Neural cell (in vitro differentiated cells): Measurements from ENCODE around the gene FIGNL1. TPM values are rescaled to one million over a fixed set of nuclear protein-coding genes. Genes with fewer than 3 reads are reported as not detected.

Source experiments
- H2AFZ ChIP-seq: fragments of 200-600, 300-800 bp; sonication (generic), shearing (Covaris generic); 2 replicates; pipeline ENCODE4 v1.6.0; 2014; ENCODE audit warnings: low read depth, mild to moderate bottlenecking, antibody characterized with exemption, low read length, moderate library complexity
- H3F3A ChIP-seq: fragments of 200-600 bp; shearing (Covaris generic); 2 replicates; pipeline ENCODE4 v1.6.1; 2016; ENCODE audit warnings: mild to moderate bottlenecking, moderate library complexity, mixed read lengths, antibody characterized with exemption, low read length; ENCODE audit not compliant: insufficient read depth, poor library complexity, severe bottlenecking
- H3K27ac ChIP-seq: fragments of 200-600, 300-800 bp; sonication (generic), shearing (Covaris generic); 2 replicates; pipeline ENCODE4 v1.5.1; 2014; ENCODE audit warnings: mild to moderate bottlenecking, low read length, moderate library complexity
- H3K27me3 ChIP-seq: fragments of 300-800, 200-600 bp; sonication (generic), shearing (Covaris generic); 2 replicates; pipeline ENCODE4 v1.6.0; 2014; ENCODE audit warnings: mild to moderate bottlenecking, low read depth, low read length, moderate library complexity; ENCODE audit not compliant: insufficient read depth
- H3K36me3 ChIP-seq: fragments of 300-800, 200-600 bp; sonication (generic), shearing (Covaris generic); 2 replicates; pipeline ENCODE4 v1.5.1; 2014; ENCODE audit warnings: mild to moderate bottlenecking, antibody characterized with exemption, low read length, moderate library complexity; ENCODE audit not compliant: insufficient read depth
- H3K4me2 ChIP-seq: fragments of 300-800, 200-600 bp; sonication (generic), shearing (Covaris generic); 2 replicates; pipeline ENCODE4 v1.6.0; 2014; ENCODE audit warnings: mild to moderate bottlenecking, low read length
- H3K4me3 ChIP-seq: fragments of 300-800, 200-600 bp; sonication (generic), shearing (Covaris generic); 2 replicates; pipeline ENCODE4 v1.5.1; 2014; ENCODE audit warnings: mild to moderate bottlenecking, low read length, moderate library complexity
- H3K79me2 ChIP-seq: fragments of 200-600 bp; shearing (Covaris generic); replicated peaks from 2 replicates; pipeline ENCODE4 v1.6.0; 2014; ENCODE audit warnings: mild to moderate bottlenecking, low read length, moderate library complexity; ENCODE audit not compliant: insufficient read depth
- H3K9ac ChIP-seq: fragments of 300-800, 200-600 bp; sonication (generic), shearing (Covaris generic); 2 replicates; pipeline ENCODE4 v1.6.1; 2016; ENCODE audit warnings: mild to moderate bottlenecking, low read length, mixed read lengths
- H3K9me2 ChIP-seq: fragments of 200-600 bp; shearing (Covaris generic); 2 replicates; pipeline ENCODE4 v1.6.1; 2016; ENCODE audit warnings: mild to moderate bottlenecking, low read length, mixed read lengths; ENCODE audit not compliant: insufficient read depth
- H3K9me3 ChIP-seq: fragments of 200-600, 300-800 bp; sonication (generic), shearing (Covaris generic); 2 replicates; pipeline ENCODE4 v1.6.1; 2016; ENCODE audit warnings: mild to moderate bottlenecking, mixed run types, low read length, moderate library complexity, mixed read lengths
- H4K20me1 ChIP-seq: fragments of 200-600 bp; shearing (Covaris generic); 2 replicates; pipeline ENCODE4 v1.6.1; 2016; ENCODE audit warnings: mild to moderate bottlenecking, mixed run types; ENCODE audit not compliant: insufficient read depth
- EP300 ChIP-seq: fragments of 450-650 bp; conservative IDR thresholded peaks from 2 replicates; pipeline ENCODE4 v1.6.1; 2014; ENCODE audit warnings: antibody characterized with exemption, mild to moderate bottlenecking, moderate library complexity; ENCODE audit not compliant: poor library complexity, severe bottlenecking
- EZH2 ChIP-seq: fragments of 200-600, 300-800 bp; shearing (Covaris generic), sonication (generic); IDR thresholded peaks from 2 replicates; pipeline ENCODE4 v1.6.1; 2014; ENCODE audit warnings: antibody characterized with exemption, low read length, borderline replicate concordance, mild to moderate bottlenecking; ENCODE audit not compliant: insufficient read depth, poor library complexity, severe bottlenecking
- MXI1 ChIP-seq: fragments of 450-650 bp; conservative IDR thresholded peaks from 2 replicates; pipeline ENCODE4 v1.6.1; 2014; ENCODE audit warnings: antibody characterized with exemption, mild to moderate bottlenecking; ENCODE audit not compliant: poor library complexity, severe bottlenecking
- POLR2AphosphoS5 ChIP-seq: IDR thresholded peaks from 2 replicates; pipeline ENCODE4 v1.6.1; 2012
- RAD21 ChIP-seq: fragments of 450-650 bp; conservative IDR thresholded peaks from 2 replicates; pipeline ENCODE4 v1.6.1; 2014; ENCODE audit warnings: antibody characterized with exemption, mild to moderate bottlenecking, moderate library complexity
- SMC3 ChIP-seq: fragments of 450-650 bp; conservative IDR thresholded peaks from 2 replicates; pipeline ENCODE4 v1.6.1; 2014; ENCODE audit warnings: antibody characterized with exemption, mild to moderate bottlenecking, moderate library complexity; ENCODE audit not compliant: poor library complexity
- TAF1 ChIP-seq: IDR thresholded peaks from 2 replicates; pipeline ENCODE4 v1.6.1; 2012; ENCODE audit warnings: low read depth
- polyA plus RNA-seq: library from polyadenylated mRNA; depleted of rRNA; stranded (reverse); fragments of >200 nt; gene quantifications from 2 replicates; pipeline ENCODE4 v1.2.3, GENCODE V29; 2014
- TF ChIP-seq, protein P1 (sequence below): IDR thresholded peaks from 2 replicates; pipeline ENCODE4 v1.6.1; 2012; ENCODE audit warnings: borderline replicate concordance
- TF ChIP-seq, protein P2 (sequence below): fragments of 450-650 bp; IDR thresholded peaks from 2 replicates; pipeline ENCODE4 v1.5.1; 2014; ENCODE audit warnings: antibody characterized with exemption, mild to moderate bottlenecking, moderate library complexity; ENCODE audit not compliant: poor library complexity, severe bottlenecking

FIGNL1 gene
- polyA plus RNA-seq, 1 donor from 2014 or later = 32.8 TPM

DNA sequence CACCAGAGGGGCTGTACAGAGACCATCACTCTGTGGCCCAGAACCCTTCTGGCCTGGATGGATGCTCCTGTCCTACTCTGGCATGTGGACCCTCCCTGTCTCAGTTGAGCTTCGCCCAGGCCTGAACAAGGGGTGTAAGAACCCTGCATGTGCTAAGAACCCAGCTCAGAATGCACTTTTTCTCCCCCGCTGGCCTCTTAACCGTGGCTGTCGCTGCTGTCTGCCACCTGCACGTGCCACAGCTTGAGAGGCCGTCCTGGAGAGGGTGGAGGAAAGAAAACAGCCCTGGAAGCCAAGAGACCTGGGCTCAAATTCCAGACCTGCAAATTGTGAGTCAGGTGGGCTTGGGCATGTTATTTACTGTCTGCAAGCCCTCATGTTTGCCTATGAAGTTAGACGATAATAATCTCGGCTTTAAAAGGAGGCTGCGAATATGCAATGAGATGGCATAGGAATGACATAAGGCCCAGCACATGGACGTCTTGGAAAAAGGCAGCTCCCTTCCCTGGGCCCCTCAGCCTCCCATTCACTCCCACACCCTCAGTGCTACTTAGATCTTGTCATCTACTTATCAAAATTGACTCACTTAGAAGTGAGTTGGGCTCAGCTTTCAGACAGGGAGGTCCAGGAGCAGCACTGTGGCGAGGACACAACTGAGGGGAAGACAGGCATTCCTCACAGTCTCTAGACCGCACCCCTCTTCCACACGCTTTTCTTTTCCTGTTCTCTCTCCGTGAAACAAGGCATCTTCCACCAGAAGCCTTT, 31.4 kb downstream of the FIGNL1 start:
- H3K79me2 ChIP-seq = no peaks in the 10 kb centered on the region
- no peaks in the 10 kb centered on the region for H3K9me2 ChIP-seq
- no peak overlapping the region for H3K4me2 ChIP-seq
- H2AFZ ChIP-seq = no peak overlapping the region
- no peaks in the 10 kb centered on the region for H3K9me3 ChIP-seq
- TF ChIP-seq SMC3 (no peak), EP300 (no peak), TAF1 (no peak), EZH2 (no peak), RAD21 (no peak), MXI1 (no peak), POLR2AphosphoS5 (no peak)
- TF ChIP-seq, protein P1, sequence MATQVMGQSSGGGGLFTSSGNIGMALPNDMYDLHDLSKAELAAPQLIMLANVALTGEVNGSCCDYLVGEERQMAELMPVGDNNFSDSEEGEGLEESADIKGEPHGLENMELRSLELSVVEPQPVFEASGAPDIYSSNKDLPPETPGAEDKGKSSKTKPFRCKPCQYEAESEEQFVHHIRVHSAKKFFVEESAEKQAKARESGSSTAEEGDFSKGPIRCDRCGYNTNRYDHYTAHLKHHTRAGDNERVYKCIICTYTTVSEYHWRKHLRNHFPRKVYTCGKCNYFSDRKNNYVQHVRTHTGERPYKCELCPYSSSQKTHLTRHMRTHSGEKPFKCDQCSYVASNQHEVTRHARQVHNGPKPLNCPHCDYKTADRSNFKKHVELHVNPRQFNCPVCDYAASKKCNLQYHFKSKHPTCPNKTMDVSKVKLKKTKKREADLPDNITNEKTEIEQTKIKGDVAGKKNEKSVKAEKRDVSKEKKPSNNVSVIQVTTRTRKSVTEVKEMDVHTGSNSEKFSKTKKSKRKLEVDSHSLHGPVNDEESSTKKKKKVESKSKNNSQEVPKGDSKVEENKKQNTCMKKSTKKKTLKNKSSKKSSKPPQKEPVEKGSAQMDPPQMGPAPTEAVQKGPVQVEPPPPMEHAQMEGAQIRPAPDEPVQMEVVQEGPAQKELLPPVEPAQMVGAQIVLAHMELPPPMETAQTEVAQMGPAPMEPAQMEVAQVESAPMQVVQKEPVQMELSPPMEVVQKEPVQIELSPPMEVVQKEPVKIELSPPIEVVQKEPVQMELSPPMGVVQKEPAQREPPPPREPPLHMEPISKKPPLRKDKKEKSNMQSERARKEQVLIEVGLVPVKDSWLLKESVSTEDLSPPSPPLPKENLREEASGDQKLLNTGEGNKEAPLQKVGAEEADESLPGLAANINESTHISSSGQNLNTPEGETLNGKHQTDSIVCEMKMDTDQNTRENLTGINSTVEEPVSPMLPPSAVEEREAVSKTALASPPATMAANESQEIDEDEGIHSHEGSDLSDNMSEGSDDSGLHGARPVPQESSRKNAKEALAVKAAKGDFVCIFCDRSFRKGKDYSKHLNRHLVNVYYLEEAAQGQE = no peak
- TF ChIP-seq, protein P2, sequence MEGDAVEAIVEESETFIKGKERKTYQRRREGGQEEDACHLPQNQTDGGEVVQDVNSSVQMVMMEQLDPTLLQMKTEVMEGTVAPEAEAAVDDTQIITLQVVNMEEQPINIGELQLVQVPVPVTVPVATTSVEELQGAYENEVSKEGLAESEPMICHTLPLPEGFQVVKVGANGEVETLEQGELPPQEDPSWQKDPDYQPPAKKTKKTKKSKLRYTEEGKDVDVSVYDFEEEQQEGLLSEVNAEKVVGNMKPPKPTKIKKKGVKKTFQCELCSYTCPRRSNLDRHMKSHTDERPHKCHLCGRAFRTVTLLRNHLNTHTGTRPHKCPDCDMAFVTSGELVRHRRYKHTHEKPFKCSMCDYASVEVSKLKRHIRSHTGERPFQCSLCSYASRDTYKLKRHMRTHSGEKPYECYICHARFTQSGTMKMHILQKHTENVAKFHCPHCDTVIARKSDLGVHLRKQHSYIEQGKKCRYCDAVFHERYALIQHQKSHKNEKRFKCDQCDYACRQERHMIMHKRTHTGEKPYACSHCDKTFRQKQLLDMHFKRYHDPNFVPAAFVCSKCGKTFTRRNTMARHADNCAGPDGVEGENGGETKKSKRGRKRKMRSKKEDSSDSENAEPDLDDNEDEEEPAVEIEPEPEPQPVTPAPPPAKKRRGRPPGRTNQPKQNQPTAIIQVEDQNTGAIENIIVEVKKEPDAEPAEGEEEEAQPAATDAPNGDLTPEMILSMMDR = no peak
- no peaks in the 10 kb centered on the region for H3K36me3 ChIP-seq
- H3K27ac ChIP-seq = no peak overlapping the region
- no peaks in the 10 kb centered on the region for H3K27me3 ChIP-seq
- H3K4me3 ChIP-seq = no peak overlapping the region
- no peaks in the 10 kb centered on the region for H3F3A ChIP-seq
- H3K9ac ChIP-seq = no peak overlapping the region
- H4K20me1 ChIP-seq = no peaks in the 10 kb centered on the region

- TF ChIP-seq RAD21 (peak; percentile 77), MXI1 (no peak), SMC3 (peak; percentile 79)
- TF ChIP-seq, protein P2 = peak; percentile 78
- no peak overlapping the region for H3K4me3 ChIP-seq
- no peaks in the 10 kb centered on the region for H3K9me2 ChIP-seq
- no peaks in the 10 kb centered on the region for H4K20me1 ChIP-seq
- H3F3A ChIP-seq = no peaks in the 10 kb centered on the region
- no peak overlapping the region for H3K27ac ChIP-seq
- H3K9me3 ChIP-seq = no peaks in the 10 kb centered on the region
- H3K36me3 ChIP-seq = no peaks in the 10 kb centered on the region
- no peak overlapping the region for H2AFZ ChIP-seq
- no peaks in the 10 kb centered on the region for H3K79me2 ChIP-seq
- no peaks in the 10 kb centered on the region for H3K27me3 ChIP-seq
- H3K9ac ChIP-seq = no peak overlapping the region
- H3K4me2 ChIP-seq = no peak overlapping the region
These were observed 32.0 kb downstream of the FIGNL1 start for GRCh38 chr7:50418086-50418515.
